Activated T-helper 2 cell treated with anti-CD3 and anti-CD28 coated beads, Interferon-gamma antibody, Interleukin-2, Interleukin-4, amounts not matched to agents 10 μg/mL and 5 μg/mL and 100 μg/mL, durations not matched to agents 14 hours and 24 hours and 36 hours (primary cell): ENCODE measurements around the gene PARPBP. TPM values are rescaled to one million over a fixed set of nuclear protein-coding genes. Genes with fewer than 3 reads are reported as not detected.
"Not testable (repeated sequence)": the region's sequence is repeated elsewhere in the genome, so short reads cannot be mapped to it uniquely, and the experiment has no call there.

Experiments
- DNase-seq: peaks from one replicate; pipeline ENCODE4 v3.0.0; 2021; ENCODE audit warnings: low spot score
- H3K27ac Mint-ChIP-seq: one replicate; pipeline ENCODE4 v1.8.0; 2021; ENCODE audit warnings: mixed read lengths
- H3K27me3 Mint-ChIP-seq: one replicate; pipeline ENCODE4 v1.8.0; 2021; ENCODE audit warnings: low read depth, mixed read lengths
- H3K36me3 Mint-ChIP-seq: one replicate; pipeline ENCODE4 v1.8.0; 2021; ENCODE audit warnings: low read depth, mixed read lengths
- H3K4me1 Mint-ChIP-seq: one replicate; pipeline ENCODE4 v1.8.0; 2021; ENCODE audit warnings: low read depth, mixed read lengths
- H3K4me3 Mint-ChIP-seq: one replicate; pipeline ENCODE4 v1.8.0; 2021; ENCODE audit warnings: low read depth, mild to moderate bottlenecking, moderate library complexity, mixed read lengths
- H3K9me3 Mint-ChIP-seq: one replicate; pipeline ENCODE4 v1.8.0; 2021; ENCODE audit warnings: mixed read lengths
- intact Hi-C: fragments of 100-400 bp; cut with micrococcal nuclease; formaldehyde crosslinking; loops from one replicate; pipeline ENCODE4 v1.15.1; 2023
- total RNA-seq: library from RNA; stranded (reverse); gene quantifications from 2 replicates; pipeline ENCODE4 v1.2.3, GENCODE V29; 2022

PARPBP gene
- total RNA-seq, 1 donor from 2014 or later: 27.4 TPM

- DNase-seq: no peak
- Mint-ChIP-seq H3K27me3 (no peaks in the 10 kb centered on the region), H3K36me3 (peaks cover 31% of the 10 kb centered on the region), H3K9me3 (no peaks in the 10 kb centered on the region), H3K4me1 (peaks cover 33% of the 10 kb centered on the region), H3K4me3 (peak overlapping the region; percentile 89), H3K27ac (peak overlapping the region; percentile 69)
- intact Hi-C loops: no loop called here
These were observed 1.1 kb upstream of the PARPBP start for GRCh38 chr12:102118874-102119273.

- no peaks in the 10 kb centered on the region for H3K9me3 Mint-ChIP-seq
- H3K27me3 Mint-ChIP-seq: no peaks in the 10 kb centered on the region
- H3K4me1 Mint-ChIP-seq: peaks cover 39% of the 10 kb centered on the region
- no peak for DNase-seq
- H3K4me3 Mint-ChIP-seq: peak overlapping the region; percentile 89
- H3K27ac Mint-ChIP-seq: peak overlapping the region; percentile 77
- intact Hi-C loops: loop anchor here (1.0 to 5.0 kb wide), 6 partner anchors 46 to 1722 kb away; partner anchors contain the start of genes NT5DC3 and PMCH
- peaks cover 38% of the 10 kb centered on the region for H3K36me3 Mint-ChIP-seq
These were observed 536 bp downstream of the PARPBP start for GRCh38 chr12:102120564-102120873.

GRCh38 chr12:102120886-102121285, 903 bp downstream of the PARPBP start:
- Mint-ChIP-seq H3K36me3 (peaks cover 38% of the 10 kb centered on the region), H3K27ac (peak overlapping the region; percentile 77), H3K4me3 (peak overlapping the region; percentile 89), H3K9me3 (no peaks in the 10 kb centered on the region), H3K4me1 (peaks cover 41% of the 10 kb centered on the region), H3K27me3 (no peaks in the 10 kb centered on the region)
- no peak for DNase-seq
- intact Hi-C loops: loop anchor here (1.0 to 5.0 kb wide), 6 partner anchors 46 to 1721 kb away; partner anchors contain the start of genes NT5DC3 and PMCH

- not testable (repeated sequence) for DNase-seq, H3K9me3 Mint-ChIP-seq, H3K27me3 Mint-ChIP-seq
- Mint-ChIP-seq H3K4me1 (peaks cover 46% of the 10 kb centered on the region), H3K4me3 (peak overlapping the region; percentile 89), H3K36me3 (peaks cover 38% of the 10 kb centered on the region), H3K27ac (peak overlapping the region; percentile 77)
- intact Hi-C loops: loop anchor here (2.0 to 5.0 kb wide), 3 partner anchors 45 to 1721 kb away; partner anchors contain the start of gene NT5DC3
These were observed 1.3 kb downstream of the PARPBP start for GRCh38 chr12:102121328-102121727.

GRCh38 chr12:102130720-102131119, 10.7 kb downstream of the PARPBP start:
- peaks cover 84% of the 10 kb centered on the region for H3K36me3 Mint-ChIP-seq
- H3K27me3 Mint-ChIP-seq, H3K27ac Mint-ChIP-seq, H3K4me3 Mint-ChIP-seq, intact Hi-C loops, DNase-seq: not testable (repeated sequence)
- H3K9me3 Mint-ChIP-seq: peaks cover 21% of the 10 kb centered on the region
- H3K4me1 Mint-ChIP-seq: peaks cover 10% of the 10 kb centered on the region

GRCh38 chr12:102131442-102131841, 11.5 kb downstream of the PARPBP start:
- H3K27me3 Mint-ChIP-seq, DNase-seq, H3K4me3 Mint-ChIP-seq, H3K27ac Mint-ChIP-seq, intact Hi-C loops, H3K4me1 Mint-ChIP-seq: not testable (repeated sequence)
- peaks cover 21% of the 10 kb centered on the region for H3K9me3 Mint-ChIP-seq
- H3K36me3 Mint-ChIP-seq: peaks cover 81% of the 10 kb centered on the region

GRCh38 chr12:102137619-102138018, 17.6 kb downstream of the PARPBP start:
- H3K4me3 Mint-ChIP-seq, H3K27ac Mint-ChIP-seq, DNase-seq, H3K27me3 Mint-ChIP-seq, intact Hi-C loops: not testable (repeated sequence)
- H3K9me3 Mint-ChIP-seq: peaks cover 11% of the 10 kb centered on the region
- H3K36me3 Mint-ChIP-seq: peaks cover 90% of the 10 kb centered on the region
- H3K4me1 Mint-ChIP-seq: peaks cover 11% of the 10 kb centered on the region

GRCh38 chr12:102142866-102143373, 22.9 kb downstream of the PARPBP start:
- H3K9me3 Mint-ChIP-seq, H3K27ac Mint-ChIP-seq, intact Hi-C loops, DNase-seq, H3K4me3 Mint-ChIP-seq, H3K27me3 Mint-ChIP-seq: not testable (repeated sequence)
- Mint-ChIP-seq H3K4me1 (peaks cover 20% of the 10 kb centered on the region), H3K36me3 (peaks cover 69% of the 10 kb centered on the region)

GRCh38 chr12:102144221-102144620, 24.2 kb downstream of the PARPBP start:
- peaks cover 1% of the 10 kb centered on the region for H3K9me3 Mint-ChIP-seq
- H3K4me1 Mint-ChIP-seq: peaks cover 20% of the 10 kb centered on the region
- DNase-seq: no peak
- H3K36me3 Mint-ChIP-seq: peaks cover 59% of the 10 kb centered on the region
- H3K4me3 Mint-ChIP-seq: no peak overlapping the region
- intact Hi-C loops: no loop called here
- no peak overlapping the region for H3K27ac Mint-ChIP-seq
- H3K27me3 Mint-ChIP-seq: no peaks in the 10 kb centered on the region

- intact Hi-C loops, H3K27ac Mint-ChIP-seq, DNase-seq, H3K9me3 Mint-ChIP-seq, H3K4me3 Mint-ChIP-seq, H3K27me3 Mint-ChIP-seq: not testable (repeated sequence)
- H3K4me1 Mint-ChIP-seq: peaks cover 13% of the 10 kb centered on the region
- H3K36me3 Mint-ChIP-seq: peaks cover 47% of the 10 kb centered on the region
These were observed 27.1 kb downstream of the PARPBP start for GRCh38 chr12:102147062-102147587.

GRCh38 chr12:102155206-102155605, 35.2 kb downstream of the PARPBP start:
- H3K27me3 Mint-ChIP-seq, DNase-seq, H3K4me3 Mint-ChIP-seq, H3K4me1 Mint-ChIP-seq, H3K9me3 Mint-ChIP-seq, H3K27ac Mint-ChIP-seq, intact Hi-C loops: not testable (repeated sequence)
- peaks cover 48% of the 10 kb centered on the region for H3K36me3 Mint-ChIP-seq

- intact Hi-C loops: no loop called here
- H3K4me3 Mint-ChIP-seq: no peak overlapping the region
These were observed 43.4 kb downstream of the PARPBP start for GRCh38 chr12:102163383-102163782.

GRCh38 chr12:102167821-102168604, 48.0 kb downstream of the PARPBP start:
- DNase-seq: no peak
- Mint-ChIP-seq H3K9me3 (no peaks in the 10 kb centered on the region), H3K4me3 (peak overlapping the region; percentile 1), H3K27me3 (no peaks in the 10 kb centered on the region), H3K4me1 (peaks cover 25% of the 10 kb centered on the region), H3K27ac (peak overlapping the region; percentile 83), H3K36me3 (peaks cover 55% of the 10 kb centered on the region)
- intact Hi-C loops: loop anchor here (1.0 to 5.0 kb wide), 5 partner anchors 15 to 231 kb away; partner anchors contain the start of genes NUP37, PARPBP and PMCH

More at GRCh38 chr12:102163383-102163782, 43.4 kb downstream of the PARPBP start:
- Mint-ChIP-seq H3K27ac (no peak overlapping the region), H3K36me3 (peaks cover 48% of the 10 kb centered on the region), H3K27me3 (no peaks in the 10 kb centered on the region), H3K9me3 (no peaks in the 10 kb centered on the region), H3K4me1 (peaks cover 13% of the 10 kb centered on the region)
- no peak for DNase-seq
